Mesendoderm (in vitro differentiated cells): Measurements from ENCODE around the gene PYDC1.

Source experiments
- DNase-seq: peaks from one replicate; pipeline ENCODE4 v3.0.0; 2013
- H2AK5ac ChIP-seq: 2 replicates; pipeline ENCODE4 v1.6.1; 2013; ENCODE audit warnings: low read length, inconsistent platforms
- H2BK120ac ChIP-seq: 2 replicates; pipeline ENCODE4 v1.6.1; 2013; ENCODE audit warnings: low read depth, mild to moderate bottlenecking, low read length, moderate library complexity, mixed read lengths
- H2BK15ac ChIP-seq: replicated peaks from 2 replicates; pipeline ENCODE4 v1.6.1; 2013; ENCODE audit warnings: low read depth, mild to moderate bottlenecking, moderate library complexity
- H2BK5ac ChIP-seq: 2 replicates; pipeline ENCODE4 v1.6.1; 2013; ENCODE audit warnings: low read length, inconsistent platforms
- H3K18ac ChIP-seq: 2 replicates; pipeline ENCODE4 v1.6.1; 2013; ENCODE audit warnings: mild to moderate bottlenecking, low read length, mixed read lengths
- H3K23ac ChIP-seq: one replicate; pipeline ENCODE4 v1.6.1; 2013; ENCODE audit warnings: low read length
- H3K27ac ChIP-seq: 2 replicates; pipeline ENCODE4 v1.5.1; 2013; ENCODE audit warnings: low read depth, mild to moderate bottlenecking, inconsistent platforms, low read length, moderate library complexity
- H3K27me3 ChIP-seq: 2 replicates; pipeline ENCODE4 v1.6.1; 2013; ENCODE audit warnings: low read length, control low read depth, mild to moderate bottlenecking, inconsistent platforms; ENCODE audit not compliant: insufficient read depth, poor library complexity
- H3K36me3 ChIP-seq: 2 replicates; pipeline ENCODE4 v1.6.1; 2013; ENCODE audit warnings: low read length, inconsistent platforms; ENCODE audit not compliant: control insufficient read depth, insufficient read depth
- H3K4ac ChIP-seq: one replicate; pipeline ENCODE4 v1.6.1; 2013; ENCODE audit warnings: low read depth, mild to moderate bottlenecking, low read length, moderate library complexity
- H3K4me1 ChIP-seq: 2 replicates; pipeline ENCODE4 v1.6.1; 2013; ENCODE audit warnings: low read depth, low read length, inconsistent platforms; ENCODE audit not compliant: control insufficient read depth
- H3K4me2 ChIP-seq: 2 replicates; pipeline ENCODE4 v1.6.1; 2013; ENCODE audit warnings: low read length
- H3K4me3 ChIP-seq: 2 replicates; pipeline ENCODE4 v1.5.1; 2013; ENCODE audit warnings: mild to moderate bottlenecking, low read length
- H3K56ac ChIP-seq: one replicate; pipeline ENCODE4 v1.6.1; 2013; ENCODE audit warnings: low read length
- H3K79me1 ChIP-seq: 2 replicates; pipeline ENCODE4 v1.6.1; 2013; ENCODE audit warnings: low read length, inconsistent platforms
- H3K79me2 ChIP-seq: 2 replicates; pipeline ENCODE4 v1.6.1; 2013; ENCODE audit warnings: mild to moderate bottlenecking, low read length; ENCODE audit not compliant: control insufficient read depth, insufficient read depth
- H3K9ac ChIP-seq: 2 replicates; pipeline ENCODE4 v1.6.1; 2013; ENCODE audit warnings: low read length, inconsistent platforms
- H4K5ac ChIP-seq: one replicate; pipeline ENCODE4 v1.6.1; 2013; ENCODE audit warnings: low read length
- H4K8ac ChIP-seq: one replicate; pipeline ENCODE4 v1.6.1; 2013; ENCODE audit warnings: low read depth, mild to moderate bottlenecking, control low read depth, low read length, moderate library complexity
- WGBS: extraction: QIAGEN DNeasy Blood & Tissue Kit; methylation state at CpG from one replicate; pipeline ENCODE4 v1.1.7; 2013; ENCODE audit warnings: low lambda C conversion rate, missing lambda C conversion rate; ENCODE audit not compliant: insufficient coverage; ENCODE audit errors: extremely low coverage; 5-methylcytosine and 5-hydroxymethylcytosine counted together

Gene PYDC1

DNA sequence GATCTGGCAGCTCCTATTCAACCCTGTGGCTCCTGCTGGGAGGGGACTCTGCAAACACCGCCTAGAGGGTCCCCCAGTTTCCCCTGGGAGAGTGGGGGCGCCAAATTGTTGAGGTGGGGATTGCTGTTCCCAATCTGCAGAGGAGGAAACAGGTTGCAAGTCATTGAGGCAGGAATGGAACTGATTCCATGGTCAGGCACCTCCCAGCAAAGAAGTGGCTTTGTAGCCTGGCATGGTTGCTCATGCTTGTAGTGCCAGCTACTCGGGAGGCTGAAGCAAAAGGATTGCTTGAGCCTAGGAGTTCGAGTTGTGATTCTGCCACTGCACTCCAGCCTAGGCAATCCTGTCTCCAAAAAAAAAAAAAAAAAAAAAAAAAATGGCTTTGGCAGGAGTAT is 198 bp upstream of the PYDC1 start:
- no peak overlapping the region for H3K4me3 ChIP-seq
- H3K27me3 ChIP-seq, result peaks cover 13% of the 10 kb centered on the region
- H3K36me3 ChIP-seq, result no peaks in the 10 kb centered on the region
- WGBS, result no CpG with 5 or more reads among the region's 4 CpGs
- no peak overlapping the region for H2BK15ac ChIP-seq
- H2AK5ac ChIP-seq, result no peak overlapping the region
- H4K8ac ChIP-seq, result no peak overlapping the region
- H2BK120ac ChIP-seq, result no peak overlapping the region
- H3K79me1 ChIP-seq, result no peaks in the 10 kb centered on the region
- H3K79me2 ChIP-seq, result no peaks in the 10 kb centered on the region
- no peak overlapping the region for H3K4ac ChIP-seq
- H3K23ac ChIP-seq, result no peak overlapping the region
- H3K9ac ChIP-seq, result no peak overlapping the region
- H2BK5ac ChIP-seq, result no peak overlapping the region
- no peak overlapping the region for H3K18ac ChIP-seq
- no peak overlapping the region for H4K5ac ChIP-seq
- H3K4me2 ChIP-seq, result no peak overlapping the region
- no peak overlapping the region for H3K56ac ChIP-seq
- no peak for DNase-seq
- no peaks in the 10 kb centered on the region for H3K4me1 ChIP-seq
- H3K27ac ChIP-seq, result no peak overlapping the region

DNA sequence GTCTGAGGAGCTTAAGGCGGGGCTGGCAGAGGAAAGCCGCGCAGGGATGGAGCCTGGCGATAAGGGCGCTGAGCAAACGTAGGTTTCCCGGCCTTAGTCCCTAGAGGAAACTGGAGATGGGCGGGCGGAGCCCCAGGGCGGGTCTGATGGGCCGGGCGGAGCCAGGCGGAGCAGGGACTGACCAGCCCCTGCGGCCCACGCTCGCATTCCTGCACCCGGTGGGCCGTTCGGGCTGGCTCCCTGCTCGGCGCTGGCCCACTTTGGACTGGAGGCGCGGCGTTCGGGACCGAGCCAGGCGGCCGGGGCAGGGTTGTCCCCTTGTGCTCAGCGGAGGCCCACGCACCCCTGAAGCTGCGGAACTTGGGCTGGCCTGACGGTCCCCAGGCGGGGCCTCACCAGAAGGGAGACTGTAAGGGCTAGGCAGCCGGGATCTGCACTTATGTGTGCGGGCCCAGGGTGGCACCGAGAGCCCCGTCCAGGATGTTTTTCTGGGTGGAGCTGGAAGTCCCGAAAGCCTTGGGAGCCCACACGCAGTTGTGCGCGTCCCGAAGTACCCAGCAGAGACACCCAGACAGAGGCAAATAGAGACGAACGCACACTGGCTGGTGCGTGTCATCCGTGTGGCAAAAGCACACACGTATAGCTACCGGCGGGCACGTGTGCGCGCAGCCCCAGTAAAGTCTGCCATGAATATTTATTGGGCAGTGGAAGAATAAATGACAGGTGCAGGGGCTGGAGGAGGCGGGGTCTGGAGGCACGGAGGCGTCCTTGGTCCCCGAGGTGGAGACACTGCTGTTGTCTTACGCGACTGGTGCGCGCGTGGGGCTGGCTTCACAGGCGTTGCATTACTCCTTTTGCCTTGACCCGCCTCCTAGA is 1.4 kb downstream of the PYDC1 start:
- Histone ChIP-seq H3K27ac (no peak overlapping the region), H3K23ac (no peak overlapping the region), H3K79me1 (no peaks in the 10 kb centered on the region), H3K4me3 (no peak overlapping the region), H3K56ac (peak overlapping the region; percentile 69), H3K9ac (peak overlapping the region; percentile 63), H2BK5ac (no peak overlapping the region), H3K36me3 (no peaks in the 10 kb centered on the region), H3K4me2 (peak overlapping the region; percentile 84), H4K8ac (no peak overlapping the region), H3K4ac (no peak overlapping the region), H3K79me2 (no peaks in the 10 kb centered on the region), H2BK15ac (no peak overlapping the region), H4K5ac (no peak overlapping the region), H3K27me3 (peaks cover 13% of the 10 kb centered on the region), H2BK120ac (no peak overlapping the region), H3K4me1 (no peaks in the 10 kb centered on the region), H3K18ac (no peak overlapping the region), H2AK5ac (no peak overlapping the region)
- WGBS, result no CpG with 5 or more reads among the region's 63 CpGs
- DNase-seq, result peak; percentile 85

DNA sequence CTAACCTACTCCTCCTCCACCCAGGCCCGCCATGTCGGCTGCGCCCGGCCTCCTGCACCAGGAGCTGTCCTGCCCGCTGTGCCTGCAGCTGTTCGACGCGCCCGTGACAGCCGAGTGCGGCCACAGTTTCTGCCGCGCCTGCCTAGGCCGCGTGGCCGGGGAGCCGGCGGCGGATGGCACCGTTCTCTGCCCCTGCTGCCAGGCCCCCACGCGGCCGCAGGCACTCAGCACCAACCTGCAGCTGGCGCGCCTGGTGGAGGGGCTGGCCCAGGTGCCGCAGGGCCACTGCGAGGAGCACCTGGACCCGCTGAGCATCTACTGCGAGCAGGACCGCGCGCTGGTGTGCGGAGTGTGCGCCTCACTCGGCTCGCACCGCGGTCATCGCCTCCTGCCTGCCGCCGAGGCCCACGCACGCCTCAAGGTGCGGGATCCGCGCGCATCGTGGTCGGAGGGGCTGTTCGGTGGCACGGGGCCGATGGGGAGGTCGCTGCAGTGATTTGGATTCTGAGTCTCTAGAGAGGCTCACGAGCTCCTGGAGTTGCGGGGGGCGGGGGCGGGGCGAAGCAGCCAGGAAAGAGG is 2.1 kb downstream of the PYDC1 start:
- H4K8ac ChIP-seq, result no peak overlapping the region
- no peak overlapping the region for H2AK5ac ChIP-seq
- H3K4me3 ChIP-seq, result peak overlapping the region; percentile 15
- peak overlapping the region; percentile 64 for H3K9ac ChIP-seq
- no peak overlapping the region for H3K4ac ChIP-seq
- no CpG with 5 or more reads among the region's 58 CpGs for WGBS
- DNase-seq, result no peak
- H2BK15ac ChIP-seq, result no peak overlapping the region
- peak overlapping the region; percentile 90 for H3K56ac ChIP-seq
- no peaks in the 10 kb centered on the region for H3K36me3 ChIP-seq
- H3K27me3 ChIP-seq, result peaks cover 13% of the 10 kb centered on the region
- no peak overlapping the region for H4K5ac ChIP-seq
- H3K18ac ChIP-seq, result no peak overlapping the region
- no peak overlapping the region for H2BK120ac ChIP-seq
- H3K79me2 ChIP-seq, result no peaks in the 10 kb centered on the region
- no peak overlapping the region for H2BK5ac ChIP-seq
- peak overlapping the region; percentile 84 for H3K4me2 ChIP-seq
- peak overlapping the region; percentile 87 for H3K23ac ChIP-seq
- no peaks in the 10 kb centered on the region for H3K79me1 ChIP-seq
- H3K27ac ChIP-seq, result no peak overlapping the region
- no peaks in the 10 kb centered on the region for H3K4me1 ChIP-seq

DNA sequence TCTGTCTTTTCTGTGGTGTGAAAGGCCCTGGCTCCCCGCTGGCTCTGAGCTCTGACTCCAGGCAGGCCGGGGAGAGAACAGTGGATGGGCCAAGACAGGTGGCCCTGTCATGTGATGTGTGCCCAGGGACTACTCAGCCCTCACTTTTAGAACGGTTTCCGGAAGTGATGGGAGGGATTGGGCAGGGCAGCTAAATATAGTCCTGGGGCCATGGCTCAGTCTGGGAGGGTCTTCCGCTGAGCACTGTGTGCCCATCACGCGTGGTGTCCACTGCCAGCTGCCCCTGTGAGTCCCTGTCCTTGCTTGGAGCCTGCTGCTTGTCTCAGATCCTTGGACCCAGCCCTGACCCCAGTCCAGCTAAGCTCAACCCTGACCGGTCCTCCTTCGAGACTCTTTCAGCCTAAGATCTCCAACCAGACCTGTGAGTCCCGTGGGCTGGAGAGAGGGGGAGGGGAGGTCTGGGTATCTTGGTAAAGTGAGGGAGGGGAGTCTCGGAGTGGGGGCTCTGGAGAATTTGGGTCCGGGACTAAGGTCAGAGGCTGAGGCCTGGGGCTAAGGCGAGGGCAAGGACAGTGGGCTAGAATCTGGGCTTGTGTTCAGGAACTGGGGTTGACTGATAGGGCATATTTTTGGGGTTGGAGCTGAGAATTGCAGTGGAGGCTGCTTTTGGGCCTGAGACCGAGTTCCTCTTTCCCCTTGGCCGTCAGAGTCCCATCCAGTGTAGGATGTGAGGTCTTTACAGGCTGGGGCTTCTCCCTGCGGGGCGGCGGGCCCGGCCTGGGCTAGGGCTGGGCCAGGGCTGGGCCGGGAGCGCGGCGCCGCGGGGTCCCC is 2.8 kb downstream of the PYDC1 start, which contains the start of gene TRIM72:
Gene TRIM72 (plus strand): TSS at position 243 of the 831 bp plus-strand sequence. CDS start 620 bp downstream, outside the sequence.
- no peak within 1 kb of the TSS for H2BK15ac ChIP-seq
- peak within 1 kb of the TSS; percentile 84 for H3K4me2 ChIP-seq
- H3K36me3 ChIP-seq, result no peaks in the 10 kb centered on the region
- H2AK5ac ChIP-seq, result no peak within 1 kb of the TSS
- peaks cover 13% of the 10 kb centered on the region for H3K27me3 ChIP-seq
- no peaks in the 10 kb centered on the region for H3K79me2 ChIP-seq
- no peak for DNase-seq
- no peaks in the 10 kb centered on the region for H3K79me1 ChIP-seq
- H3K18ac ChIP-seq, result no peak within 1 kb of the TSS
- no CpG with 5 or more reads among the region's 25 CpGs for WGBS
- H3K56ac ChIP-seq, result peak within 1 kb of the TSS; percentile 90
- H3K27ac ChIP-seq, result no peak within 1 kb of the TSS
- no peak within 1 kb of the TSS for H4K5ac ChIP-seq
- peak within 1 kb of the TSS; percentile 15 for H3K4me3 ChIP-seq
- no peaks in the 10 kb centered on the region for H3K4me1 ChIP-seq
- no peak within 1 kb of the TSS for H3K4ac ChIP-seq
- peak within 1 kb of the TSS; percentile 64 for H3K9ac ChIP-seq
- H2BK5ac ChIP-seq, result no peak within 1 kb of the TSS
- no peak within 1 kb of the TSS for H2BK120ac ChIP-seq
- no peak within 1 kb of the TSS for H4K8ac ChIP-seq
- peak within 1 kb of the TSS; percentile 87 for H3K23ac ChIP-seq

DNA sequence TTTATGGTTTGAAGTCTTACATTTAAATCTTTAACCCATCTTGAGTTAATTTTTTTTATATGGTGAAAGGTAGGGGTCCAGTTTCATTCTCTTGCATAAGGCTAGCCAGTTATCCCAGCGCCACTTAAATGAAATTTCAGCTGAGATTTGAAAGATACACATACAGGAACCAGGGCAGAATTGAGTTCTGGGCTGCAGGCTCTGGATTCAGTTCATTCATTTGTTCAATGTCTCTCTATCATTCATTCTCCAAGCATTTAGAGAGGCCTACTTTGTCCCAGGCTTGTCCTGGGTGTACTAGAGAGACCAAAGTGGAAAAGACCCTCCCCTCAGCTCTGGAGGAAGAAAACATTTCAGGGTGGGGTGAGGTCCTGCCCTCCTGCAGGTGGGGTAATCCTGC is 3.6 kb downstream of the PYDC1 start:
- WGBS, result no CpG with 5 or more reads among the region's 1 CpG
- Histone ChIP-seq H3K18ac (no peak overlapping the region), H2BK5ac (no peak overlapping the region), H3K23ac (no peak overlapping the region), H3K4me3 (no peak overlapping the region), H2BK120ac (no peak overlapping the region), H3K79me1 (no peaks in the 10 kb centered on the region), H3K27ac (no peak overlapping the region), H4K8ac (no peak overlapping the region), H2AK5ac (no peak overlapping the region), H3K27me3 (peaks cover 13% of the 10 kb centered on the region), H3K4me1 (no peaks in the 10 kb centered on the region), H4K5ac (no peak overlapping the region), H3K9ac (no peak overlapping the region), H2BK15ac (no peak overlapping the region), H3K79me2 (no peaks in the 10 kb centered on the region), H3K36me3 (no peaks in the 10 kb centered on the region), H3K4me2 (no peak overlapping the region), H3K4ac (no peak overlapping the region), H3K56ac (no peak overlapping the region)
- DNase-seq, result no peak
